ENCODE data around the gene ABR.
"Not testable (repeated sequence)": the region's sequence is repeated elsewhere in the genome, so short reads cannot be mapped to it uniquely, and the experiment has no call there.

DNA sequence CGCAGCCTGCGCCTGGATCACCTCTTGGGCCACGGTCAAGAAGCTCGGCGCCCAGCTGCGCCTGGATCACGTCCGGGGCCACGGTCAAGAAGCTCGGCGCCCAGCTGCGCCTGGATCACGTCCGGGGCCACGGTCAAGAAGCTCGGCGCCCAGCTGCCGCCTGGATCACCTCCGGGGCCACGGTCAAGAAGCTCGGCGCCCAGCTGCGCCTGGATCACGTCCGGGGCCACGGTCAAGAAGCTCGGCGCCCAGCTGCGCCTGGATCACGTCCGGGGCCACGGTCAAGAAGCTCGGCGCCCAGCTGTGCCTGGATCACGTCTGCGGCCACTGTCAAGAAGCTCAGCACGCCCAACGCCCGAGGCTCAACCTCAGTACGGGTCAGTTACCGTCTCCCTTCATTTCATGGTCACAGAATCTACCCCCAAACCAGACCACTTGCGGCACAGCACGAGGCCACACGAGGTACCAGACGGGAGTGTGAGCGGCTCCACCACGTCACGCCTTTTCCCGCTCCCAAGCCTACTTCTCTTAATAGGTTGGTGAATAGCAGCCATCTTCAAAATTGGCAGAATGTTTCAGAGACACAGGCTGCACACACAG, 131.2 kb downstream of the ABR start:
- TF ChIP-seq, protein P1, sequence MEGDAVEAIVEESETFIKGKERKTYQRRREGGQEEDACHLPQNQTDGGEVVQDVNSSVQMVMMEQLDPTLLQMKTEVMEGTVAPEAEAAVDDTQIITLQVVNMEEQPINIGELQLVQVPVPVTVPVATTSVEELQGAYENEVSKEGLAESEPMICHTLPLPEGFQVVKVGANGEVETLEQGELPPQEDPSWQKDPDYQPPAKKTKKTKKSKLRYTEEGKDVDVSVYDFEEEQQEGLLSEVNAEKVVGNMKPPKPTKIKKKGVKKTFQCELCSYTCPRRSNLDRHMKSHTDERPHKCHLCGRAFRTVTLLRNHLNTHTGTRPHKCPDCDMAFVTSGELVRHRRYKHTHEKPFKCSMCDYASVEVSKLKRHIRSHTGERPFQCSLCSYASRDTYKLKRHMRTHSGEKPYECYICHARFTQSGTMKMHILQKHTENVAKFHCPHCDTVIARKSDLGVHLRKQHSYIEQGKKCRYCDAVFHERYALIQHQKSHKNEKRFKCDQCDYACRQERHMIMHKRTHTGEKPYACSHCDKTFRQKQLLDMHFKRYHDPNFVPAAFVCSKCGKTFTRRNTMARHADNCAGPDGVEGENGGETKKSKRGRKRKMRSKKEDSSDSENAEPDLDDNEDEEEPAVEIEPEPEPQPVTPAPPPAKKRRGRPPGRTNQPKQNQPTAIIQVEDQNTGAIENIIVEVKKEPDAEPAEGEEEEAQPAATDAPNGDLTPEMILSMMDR (IDR thresholded peaks at IDR 0.05; ENCODE audit: low read depth, low read length) = not testable (repeated sequence)
- not testable (repeated sequence) for TF ChIP-seq EZH2phosphoT487 (IDR thresholded peaks at IDR 0.05; ENCODE audit: low read depth)

All from OCI-LY3 (cell line).